Bronchial epithelial cell (primary cell): Measurements from ENCODE around the gene NET1. TPM values are rescaled to one million over a fixed set of nuclear protein-coding genes. Genes with fewer than 3 reads are reported as not detected.
"Not testable (repeated sequence)": the region's sequence is repeated elsewhere in the genome, so short reads cannot be mapped to it uniquely, and the experiment has no call there.

Experiments used
- DNase-seq: peaks from one replicate; pipeline ENCODE4 v3.0.0-alpha.2; 2010; ENCODE audit warnings: low read depth
- FAIRE-seq: peaks from 2 replicates; lab custom pipeline; 2011; peaks lifted over from hg19 to GRCh38; lab: Jason Lieb, UNC
- H3K27me3 ChIP-seq: 2 replicates; pipeline ENCODE4 v1.5.1; 2011; ENCODE audit warnings: low read length; ENCODE audit not compliant: control insufficient read depth, insufficient read depth
- H3K36me3 ChIP-seq: 2 replicates; pipeline ENCODE4 v1.5.1; 2011; ENCODE audit warnings: low read length; ENCODE audit not compliant: control insufficient read depth, insufficient read depth
- H3K4me3 ChIP-seq: 2 replicates; pipeline ENCODE4 v1.5.1; 2011; ENCODE audit warnings: mild to moderate bottlenecking, low read depth, low read length, control low read depth
- total RNA-seq: library from RNA; depleted of rRNA; stranded (reverse); fragments of >200 nt; gene quantifications from 2 replicates; pipeline ENCODE4 v1.2.1, GENCODE V29; 2014
- TF ChIP-seq, protein P1 (sequence below): IDR thresholded peaks from 2 replicates; pipeline ENCODE4 v1.5.1; 2011; ENCODE audit warnings: mild to moderate bottlenecking, moderate library complexity, low read length, control low read depth, inconsistent platforms; ENCODE audit not compliant: insufficient read depth, severe bottlenecking

Gene NET1
- total RNA-seq, 1 donor from 2014 or later = 118 TPM

DNA sequence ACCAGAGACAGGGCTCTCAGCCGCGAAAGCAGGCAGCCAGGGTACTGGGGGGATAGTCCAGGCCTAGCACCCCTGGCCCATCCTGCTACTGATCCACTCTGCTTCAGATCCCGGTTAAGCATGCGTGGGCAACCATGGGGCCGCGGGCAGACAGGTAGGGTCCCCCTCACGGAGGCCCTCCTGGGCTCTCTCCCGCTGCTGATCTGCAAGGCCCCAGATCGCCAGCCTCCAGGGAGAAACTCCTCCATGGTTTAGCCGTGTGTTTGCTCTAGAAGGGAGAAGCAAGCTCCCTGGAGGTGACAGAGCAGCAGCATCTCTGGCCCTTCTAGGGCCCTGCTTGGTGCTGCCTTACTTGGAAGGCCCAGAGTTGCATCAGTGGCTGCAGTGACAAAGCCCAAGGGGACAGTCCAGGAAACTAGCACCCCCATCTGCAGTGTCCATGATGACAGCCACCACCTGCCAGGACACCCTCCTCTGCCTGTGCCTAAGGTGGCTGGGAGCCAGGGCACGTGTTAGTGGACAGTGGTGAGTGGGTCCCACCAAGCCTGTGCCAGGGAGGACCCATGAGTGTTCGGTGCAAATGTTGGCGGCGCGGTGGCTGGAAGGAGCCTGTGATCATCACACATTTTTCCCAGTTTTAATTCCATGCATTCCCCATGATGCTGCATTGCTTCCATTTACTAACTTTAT lies 57.9 kb downstream of the NET1 start:
- H3K4me3 ChIP-seq = no peak overlapping the region
- no peaks in the 10 kb centered on the region for H3K27me3 ChIP-seq
- FAIRE-seq (no peak), DNase-seq (no peak)
- TF ChIP-seq, protein P1, sequence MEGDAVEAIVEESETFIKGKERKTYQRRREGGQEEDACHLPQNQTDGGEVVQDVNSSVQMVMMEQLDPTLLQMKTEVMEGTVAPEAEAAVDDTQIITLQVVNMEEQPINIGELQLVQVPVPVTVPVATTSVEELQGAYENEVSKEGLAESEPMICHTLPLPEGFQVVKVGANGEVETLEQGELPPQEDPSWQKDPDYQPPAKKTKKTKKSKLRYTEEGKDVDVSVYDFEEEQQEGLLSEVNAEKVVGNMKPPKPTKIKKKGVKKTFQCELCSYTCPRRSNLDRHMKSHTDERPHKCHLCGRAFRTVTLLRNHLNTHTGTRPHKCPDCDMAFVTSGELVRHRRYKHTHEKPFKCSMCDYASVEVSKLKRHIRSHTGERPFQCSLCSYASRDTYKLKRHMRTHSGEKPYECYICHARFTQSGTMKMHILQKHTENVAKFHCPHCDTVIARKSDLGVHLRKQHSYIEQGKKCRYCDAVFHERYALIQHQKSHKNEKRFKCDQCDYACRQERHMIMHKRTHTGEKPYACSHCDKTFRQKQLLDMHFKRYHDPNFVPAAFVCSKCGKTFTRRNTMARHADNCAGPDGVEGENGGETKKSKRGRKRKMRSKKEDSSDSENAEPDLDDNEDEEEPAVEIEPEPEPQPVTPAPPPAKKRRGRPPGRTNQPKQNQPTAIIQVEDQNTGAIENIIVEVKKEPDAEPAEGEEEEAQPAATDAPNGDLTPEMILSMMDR = no peak
- H3K36me3 ChIP-seq = no peaks in the 10 kb centered on the region

DNA sequence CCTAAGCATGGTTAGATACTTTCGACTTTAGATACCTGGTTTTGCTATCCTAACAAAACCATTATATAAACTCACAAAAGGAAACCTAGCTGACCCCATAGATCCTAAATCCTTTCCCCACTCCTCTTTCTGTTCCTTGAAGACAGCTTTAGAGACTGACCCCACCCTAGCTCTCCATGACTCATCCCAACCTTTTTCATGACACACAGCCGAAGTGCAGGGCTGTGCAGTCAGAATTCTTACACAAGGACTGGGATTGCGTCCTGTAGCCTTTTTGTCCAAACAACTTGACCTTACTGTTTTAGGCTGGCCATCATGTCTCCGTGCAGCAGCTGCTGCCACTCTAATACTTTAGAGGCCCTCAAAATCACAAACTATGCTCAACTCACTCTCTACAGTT lies 62.3 kb downstream of the NET1 start:
- H3K36me3 ChIP-seq, H3K27me3 ChIP-seq, H3K4me3 ChIP-seq, FAIRE-seq: not testable (repeated sequence)
- peak; percentile 75 for DNase-seq

DNA sequence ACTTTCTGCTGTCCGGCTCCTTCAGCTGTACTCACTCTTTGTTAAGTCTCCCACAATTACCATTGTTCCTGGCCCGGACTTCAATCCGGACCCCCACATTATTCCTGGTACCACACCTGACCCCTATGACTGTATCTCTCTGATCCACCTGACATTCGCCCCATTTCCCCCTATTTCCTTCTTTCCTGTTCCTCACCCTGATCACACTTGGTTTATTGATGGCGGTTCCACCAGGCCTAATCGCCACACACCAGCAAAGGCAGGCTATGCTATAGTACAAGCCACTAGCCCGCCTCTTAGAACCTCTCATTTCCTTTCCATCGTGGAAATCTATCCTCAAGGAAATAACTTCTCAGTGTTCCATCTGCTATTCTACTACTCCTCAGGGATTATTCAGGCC lies 62.7 kb downstream of the NET1 start:
- not testable (repeated sequence) for H3K4me3 ChIP-seq, H3K27me3 ChIP-seq, H3K36me3 ChIP-seq, DNase-seq, FAIRE-seq

DNA sequence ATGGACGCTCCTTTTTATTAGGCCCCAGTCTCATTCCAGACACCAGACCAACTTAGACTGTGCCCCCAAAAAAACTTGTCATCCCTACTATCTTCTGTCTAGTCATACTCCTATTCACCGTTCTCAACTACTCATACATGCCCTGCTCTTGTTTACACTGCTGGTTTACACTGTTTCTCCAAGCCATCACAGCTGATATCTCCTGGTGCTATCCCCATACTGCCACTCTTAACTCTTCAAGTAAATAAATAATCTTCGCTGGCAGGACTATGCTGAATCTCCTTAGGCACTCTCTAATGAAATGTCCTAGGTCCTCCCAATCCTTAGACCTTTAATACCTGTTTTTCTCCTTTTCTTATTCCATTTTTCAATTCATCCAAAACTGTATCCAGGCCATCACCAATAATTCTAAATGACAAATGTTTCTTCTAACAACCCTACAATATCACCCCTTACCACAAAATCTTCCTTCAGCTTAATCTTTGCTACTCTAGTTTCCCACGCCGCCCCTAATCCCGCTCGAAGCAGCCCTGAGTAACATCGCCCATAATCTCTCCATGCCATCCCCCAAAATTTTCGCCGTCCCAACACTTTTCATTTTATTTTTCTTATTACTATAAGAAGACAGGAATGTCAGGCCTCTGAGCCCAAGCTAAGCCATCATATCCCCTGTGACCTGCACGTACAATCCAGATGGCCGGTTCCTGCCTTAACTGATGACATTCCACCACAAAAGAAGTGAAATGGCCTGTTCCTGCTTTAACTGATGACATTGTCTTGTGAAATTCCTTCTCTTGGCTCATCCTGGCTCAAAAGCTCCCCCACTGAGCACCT lies 63.8 kb downstream of the NET1 start:
- DNase-seq, FAIRE-seq, H3K27me3 ChIP-seq, H3K4me3 ChIP-seq, H3K36me3 ChIP-seq: not testable (repeated sequence)

DNA sequence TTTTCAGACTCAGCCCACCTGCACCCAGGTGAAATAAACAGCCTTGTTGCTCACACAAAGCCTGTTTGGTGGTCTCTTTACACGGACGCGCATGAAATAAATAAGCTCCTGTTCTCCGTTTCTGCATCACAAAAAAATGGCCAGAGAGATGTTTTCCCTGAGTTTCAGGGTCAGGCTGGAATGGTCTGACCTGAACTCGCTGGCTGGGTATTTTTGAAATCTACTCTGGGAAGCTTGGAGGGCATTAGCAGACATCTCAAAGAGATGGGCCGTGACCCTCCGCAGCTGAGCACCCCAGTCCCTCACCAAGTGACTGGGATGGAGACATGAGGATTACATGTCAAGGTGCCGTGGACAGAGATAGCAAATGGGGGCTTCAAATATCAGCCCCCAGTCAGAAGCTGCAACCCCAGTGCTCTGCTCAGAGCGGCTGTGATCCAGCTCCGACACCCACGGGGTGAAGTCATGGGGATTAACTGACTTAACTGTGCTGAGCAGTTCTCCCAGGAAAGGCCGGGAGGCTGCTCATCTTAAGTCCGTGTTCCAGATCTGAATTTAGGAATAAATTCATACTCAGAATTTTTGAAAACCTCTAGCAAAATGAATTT lies 64.7 kb downstream of the NET1 start:
- no peak for FAIRE-seq

DNA sequence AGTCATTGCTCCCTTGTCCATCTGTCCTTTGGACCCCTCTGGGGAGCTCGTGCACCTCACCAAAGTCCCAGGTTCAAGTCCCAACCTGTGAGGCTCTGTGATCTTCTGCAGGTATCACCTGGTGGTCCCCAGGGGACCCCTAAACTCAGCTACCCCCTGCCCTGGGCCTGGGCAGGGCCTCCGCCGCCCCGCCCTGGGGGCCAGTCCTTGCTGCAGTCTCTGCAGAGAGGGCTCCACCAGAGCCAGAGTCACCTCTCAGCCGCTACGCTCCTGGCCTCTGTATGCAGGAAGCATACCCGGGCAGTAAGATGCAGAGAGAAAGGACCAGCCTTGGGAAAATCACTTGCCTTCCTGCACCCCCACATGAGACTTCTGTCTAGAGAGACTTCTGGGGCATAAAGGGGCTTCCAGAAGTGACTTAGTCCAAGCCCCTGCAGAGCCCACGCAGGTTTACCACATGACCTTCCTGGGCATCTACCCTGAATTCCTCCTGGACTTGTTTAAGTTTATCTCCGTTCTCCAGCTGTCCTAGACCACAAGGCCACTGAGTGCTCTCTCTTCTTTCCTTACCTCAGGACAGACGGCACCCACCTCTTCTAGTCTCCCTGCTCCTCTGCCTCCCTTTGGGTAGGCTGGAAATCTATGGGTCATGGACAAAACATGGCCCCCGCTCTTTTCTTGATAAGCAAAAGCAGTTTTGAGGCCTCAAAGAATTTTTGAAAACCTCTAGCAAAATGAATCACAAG lies 65.8 kb downstream of the NET1 start:
- TF ChIP-seq, protein P1 = no peak
- FAIRE-seq = no peak
- no peak overlapping the region for H3K4me3 ChIP-seq

More for the DNA sequence above, 64.7 kb downstream of the NET1 start:
- H3K4me3 ChIP-seq = no peak overlapping the region
- no peaks in the 10 kb centered on the region for H3K36me3 ChIP-seq
- DNase-seq = no peak
- TF ChIP-seq, protein P1 = no peak
- H3K27me3 ChIP-seq = no peaks in the 10 kb centered on the region

More for the DNA sequence above, 65.8 kb downstream of the NET1 start:
- Histone ChIP-seq H3K36me3 (no peaks in the 10 kb centered on the region), H3K27me3 (no peaks in the 10 kb centered on the region)
- no peak for DNase-seq
